NB4 (cell line): ENCODE measurements around the gene STPG1.

Source experiments
- DNase-seq: peaks from one replicate; pipeline ENCODE4 v3.0.0; 2010; ENCODE audit warnings: low read depth
- H3K4me3 ChIP-seq: one replicate; pipeline ENCODE4 v1.5.1; 2011; ENCODE audit warnings: mild to moderate bottlenecking, low read depth, low read length, moderate library complexity
- CTCF ChIP-seq: IDR thresholded peaks from one replicate; pipeline ENCODE4 v1.5.1; 2012; ENCODE audit warnings: low read depth, low read length
- MAX ChIP-seq: IDR thresholded peaks from 2 replicates; pipeline ENCODE4 v1.6.1; 2011; ENCODE audit warnings: low read depth, low read length
- MYC ChIP-seq: IDR thresholded peaks from 2 replicates; pipeline ENCODE4 v1.6.1; 2011; ENCODE audit warnings: low read depth, low read length
- POLR2A ChIP-seq: IDR thresholded peaks from 2 replicates; pipeline ENCODE4 v1.6.1; 2011; ENCODE audit warnings: mild to moderate bottlenecking; ENCODE audit not compliant: insufficient read length; ENCODE audit errors: extremely low read depth

Gene STPG1

GRCh38 chr1:24392982-24393650, 20.5 kb downstream of the STPG1 start:
- no peak overlapping the region for H3K4me3 ChIP-seq
- TF ChIP-seq CTCF (no peak), MYC (no peak), POLR2A (no peak), MAX (no peak)
- no peak for DNase-seq

GRCh38 chr1:24392604-24392946, 21.0 kb downstream of the STPG1 start:
- no peak for DNase-seq
- TF ChIP-seq MAX (no peak), POLR2A (no peak), CTCF (no peak), MYC (no peak)
- H3K4me3 ChIP-seq: no peak overlapping the region

GRCh38 chr1:24391882-24392603, 21.5 kb downstream of the STPG1 start:
- peak; percentile 59 for DNase-seq

DNA sequence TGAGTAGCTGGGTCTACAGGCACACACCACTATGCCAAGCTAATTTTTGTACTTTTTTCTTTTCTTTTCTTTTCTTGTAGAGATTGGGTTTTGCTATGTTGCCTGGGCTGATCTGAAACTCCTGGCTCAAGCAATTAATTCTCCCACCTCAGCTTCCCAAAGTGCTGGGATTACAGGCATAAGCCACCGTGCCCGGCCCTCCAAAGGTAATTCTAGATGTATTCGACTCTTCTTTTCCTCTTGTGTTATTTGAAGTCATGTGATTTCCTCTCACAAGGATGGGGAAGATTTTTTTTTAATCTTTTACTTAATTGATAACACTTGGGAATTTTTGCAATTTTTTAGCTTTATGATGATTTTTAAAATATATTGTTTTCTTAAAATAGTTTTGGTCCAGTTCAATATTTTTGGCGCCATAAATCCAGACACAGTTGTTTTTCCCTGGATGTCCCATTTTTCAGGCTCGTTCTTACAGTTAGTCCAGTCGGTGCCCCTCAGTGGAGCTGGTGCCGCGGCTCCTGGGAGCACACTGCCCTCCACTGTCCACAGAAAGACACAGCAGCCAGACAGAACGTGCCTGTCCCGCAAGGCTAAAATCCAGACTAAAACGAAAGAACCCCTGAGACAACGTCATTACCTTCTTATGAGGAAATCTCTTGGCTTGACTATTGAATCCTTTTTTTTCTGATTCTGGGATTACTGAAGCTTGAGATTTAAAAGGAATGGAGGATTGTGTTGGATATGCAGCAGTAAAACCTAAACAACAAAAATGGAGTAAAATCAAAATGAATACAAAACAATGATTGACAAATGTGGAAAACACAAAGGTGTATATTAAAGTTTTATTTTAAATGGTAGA, 22.4 kb downstream of the STPG1 start:
- TF ChIP-seq MAX (peak; percentile 40; the same call in 1 of the 2 replicates), POLR2A (no peak), MYC (no peak; the same call in 1 of the 2 replicates), CTCF (peak; percentile 80)
- DNase-seq: peak; percentile 71
- H3K4me3 ChIP-seq: no peak overlapping the region

More at GRCh38 chr1:24391882-24392603, 21.5 kb downstream of the STPG1 start:
- TF ChIP-seq MYC: no peak
- TF ChIP-seq CTCF: peak; percentile 74
- no peak overlapping the region for H3K4me3 ChIP-seq

GRCh38 chr1:24389231-24389678, 24.3 kb downstream of the STPG1 start:
- no peak for DNase-seq
- TF ChIP-seq MAX (no peak), CTCF (no peak), POLR2A (no peak), MYC (no peak)
- no peak overlapping the region for H3K4me3 ChIP-seq
